CD4-positive, alpha-beta T cell treated with Interferon alpha-2 for 1 hour (primary cell): ENCODE results near the gene KCNS3.
"Not testable (repeated sequence)": the region's sequence is repeated elsewhere in the genome, so short reads cannot be mapped to it uniquely, and the experiment has no call there.

Source experiments
- DNase-seq, 2 donors: peaks; one replicate each; pipeline ENCODE4 v3.0.0-alpha.2; 2020 to 2022

Gene KCNS3

GRCh38 chr2:17950006-17950405, 71.5 kb downstream of the KCNS3 start:
- DNase-seq = no peak

- no peak for DNase-seq
Observed at GRCh38 chr2:17951563-17951962, 73.1 kb downstream of the KCNS3 start.

DNA sequence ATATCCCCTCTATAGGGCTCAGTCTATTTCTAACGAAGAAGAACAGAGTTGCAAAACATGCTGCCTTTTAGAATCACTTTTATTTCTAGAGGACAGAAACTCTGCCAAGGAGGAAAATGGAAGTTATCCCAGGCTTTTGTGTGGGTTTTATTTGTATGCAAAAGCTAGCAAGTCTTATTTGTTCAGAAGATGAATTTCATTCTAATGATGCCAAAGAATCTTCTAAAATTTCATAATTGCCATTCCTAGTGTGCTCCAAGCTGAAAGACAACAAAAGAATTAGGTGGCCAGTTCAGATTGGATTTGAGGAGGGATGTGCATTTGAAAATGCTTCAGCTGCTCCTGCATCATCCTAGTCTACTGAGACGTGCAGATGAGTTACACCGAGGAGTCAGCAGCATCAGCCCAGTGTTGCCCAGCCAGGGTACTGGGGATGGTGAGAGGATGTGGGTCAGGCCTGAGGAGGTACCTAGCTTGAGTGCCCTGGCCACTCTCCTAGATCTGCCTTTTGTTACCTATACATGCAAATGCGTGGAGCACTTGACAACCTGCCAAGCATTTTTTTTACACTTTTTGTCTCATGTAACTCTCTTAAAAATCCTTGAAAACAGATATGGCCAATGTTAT, 80.1 kb downstream of the KCNS3 start:
- no peak for DNase-seq

- no peak for DNase-seq
Observed at GRCh38 chr2:17959356-17959755, 80.9 kb downstream of the KCNS3 start.

GRCh38 chr2:17959833-17960232, 81.4 kb downstream of the KCNS3 start:
- no peak for DNase-seq

DNA sequence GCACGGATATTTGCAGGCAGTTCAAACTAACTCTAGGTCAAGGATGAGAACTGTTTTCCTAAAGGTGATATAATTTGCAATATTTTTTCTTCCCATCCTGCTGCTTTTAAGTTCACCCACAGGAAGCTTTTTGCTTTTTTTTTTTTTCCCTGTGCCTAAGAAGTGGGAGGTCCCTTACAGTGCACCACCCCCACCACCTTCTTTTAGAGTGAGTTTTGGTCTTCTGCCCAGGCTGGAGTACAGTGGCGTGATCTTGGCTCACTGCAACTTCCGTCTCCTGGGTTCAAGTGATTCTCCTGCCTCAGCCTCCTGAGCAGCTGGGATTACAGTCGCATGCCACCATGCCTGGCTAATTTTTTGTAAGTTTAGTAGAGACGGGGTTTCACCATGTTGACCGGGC, 82.5 kb downstream of the KCNS3 start:
- DNase-seq = no peak

DNA sequence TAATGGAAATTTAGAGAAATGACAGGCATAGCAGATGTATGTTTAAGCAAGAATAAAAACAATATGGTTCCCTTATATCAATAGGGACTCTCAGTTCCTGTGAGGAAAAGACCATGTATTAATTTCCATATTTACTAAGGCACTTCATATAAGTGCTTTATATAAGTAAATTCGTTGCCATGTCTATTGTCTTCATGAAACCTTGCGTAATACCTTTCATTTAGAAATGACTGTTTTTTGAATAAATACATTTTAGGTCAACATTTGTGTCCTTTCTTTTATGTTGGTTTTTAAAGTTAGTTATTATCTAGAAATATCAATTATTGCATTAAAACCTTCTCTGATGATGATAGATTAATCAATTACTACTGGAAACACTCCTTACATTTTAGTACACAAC, 83.3 kb downstream of the KCNS3 start:
- DNase-seq = no peak

- no peak for DNase-seq
Observed at GRCh38 chr2:17962876-17963275, 84.4 kb downstream of the KCNS3 start.

DNA sequence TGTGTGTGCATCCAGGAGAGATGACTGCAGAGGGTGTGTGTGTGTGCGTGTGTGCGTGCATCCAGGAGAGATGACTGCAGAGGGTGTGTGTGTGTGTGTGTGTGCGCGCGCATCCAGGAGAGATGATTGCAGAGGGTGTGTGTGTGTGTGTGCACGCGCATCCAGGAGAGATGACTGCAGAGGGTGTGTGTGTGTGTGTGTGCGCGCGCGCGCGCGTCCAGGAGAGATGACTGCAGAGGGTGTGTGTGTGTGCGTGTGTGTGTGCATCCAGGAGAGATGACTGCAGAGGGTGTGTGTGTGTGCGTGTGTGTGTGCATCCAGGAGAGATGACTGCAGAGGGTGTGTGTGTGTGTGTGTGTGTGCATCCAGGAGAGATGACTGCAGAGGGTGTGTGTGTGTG, 85.1 kb downstream of the KCNS3 start:
- not testable (repeated sequence) for DNase-seq

DNA sequence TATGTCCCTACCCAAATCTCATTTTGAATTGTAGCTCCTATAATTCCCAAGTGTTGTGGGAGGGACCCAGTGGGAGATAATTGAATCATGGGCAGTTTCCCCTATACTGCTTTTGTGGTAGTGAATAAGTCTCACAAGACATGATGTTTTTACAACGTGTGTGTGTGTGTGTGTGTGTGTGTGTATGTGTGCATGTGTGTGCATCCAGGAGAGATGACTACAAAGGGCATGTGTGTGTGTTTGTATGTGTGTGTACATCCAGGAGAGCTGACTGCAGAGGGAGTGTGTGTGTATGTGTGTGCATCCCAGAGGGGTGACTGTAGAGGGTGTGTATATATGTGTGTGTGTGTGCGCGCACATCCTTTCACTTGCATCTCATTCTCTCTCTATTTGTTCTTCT, 86.7 kb downstream of the KCNS3 start:
- DNase-seq = no peak

- no peak for DNase-seq
Observed at GRCh38 chr2:17966798-17967197, 88.3 kb downstream of the KCNS3 start.

GRCh38 chr2:17969661-17970060, 91.2 kb downstream of the KCNS3 start:
- no peak for DNase-seq

DNA sequence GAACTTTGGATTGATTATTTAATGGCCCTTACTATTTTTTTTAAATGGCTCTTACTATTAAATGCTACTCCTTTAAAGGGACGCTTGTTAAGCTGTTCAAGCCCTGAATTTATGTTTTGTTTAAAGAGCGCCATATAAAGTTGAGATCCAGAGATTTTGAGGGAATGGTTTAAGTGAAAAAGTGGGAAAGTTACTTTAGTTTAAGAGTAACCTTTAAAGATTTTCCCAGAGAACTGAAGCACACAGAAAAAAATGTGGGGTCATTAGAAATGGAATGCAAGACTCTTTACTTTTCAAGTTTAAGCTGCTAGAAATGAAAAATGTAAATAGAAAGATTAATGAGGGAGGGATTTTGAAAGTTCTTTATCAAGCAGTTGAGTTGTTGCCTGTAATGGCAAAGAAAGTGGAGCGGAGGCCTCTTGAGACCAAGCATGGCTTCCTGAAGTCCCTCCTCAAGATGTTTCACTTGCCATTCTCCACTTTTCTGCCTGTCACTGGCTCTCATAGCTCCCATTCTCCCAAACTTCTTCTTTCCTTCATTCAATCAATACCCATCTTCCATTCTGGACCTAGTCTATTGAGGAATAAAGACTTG, 93.2 kb downstream of the KCNS3 start:
- DNase-seq = no peak

DNA sequence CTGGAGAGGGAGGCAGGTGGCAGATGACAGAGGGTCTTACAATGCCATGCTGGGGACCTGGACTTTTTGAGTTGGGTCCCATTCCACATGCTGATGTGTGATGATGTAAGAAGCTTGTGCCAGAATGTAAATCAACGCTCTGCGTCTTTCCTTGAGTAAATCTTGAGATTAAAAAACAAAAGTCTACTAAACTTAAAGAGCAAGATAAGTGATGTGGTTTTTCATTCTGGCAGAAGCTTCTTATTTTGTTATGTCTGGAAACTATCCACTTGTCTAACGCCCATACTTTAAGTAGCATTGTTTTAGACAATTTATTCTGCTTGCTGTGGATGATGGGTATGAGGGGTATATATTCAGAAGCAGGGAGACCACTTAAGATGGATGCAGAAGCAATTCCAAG, 94.5 kb downstream of the KCNS3 start:
- DNase-seq = no peak

- no peak for DNase-seq
Observed at GRCh38 chr2:17975401-17975800, 96.9 kb downstream of the KCNS3 start.

DNA sequence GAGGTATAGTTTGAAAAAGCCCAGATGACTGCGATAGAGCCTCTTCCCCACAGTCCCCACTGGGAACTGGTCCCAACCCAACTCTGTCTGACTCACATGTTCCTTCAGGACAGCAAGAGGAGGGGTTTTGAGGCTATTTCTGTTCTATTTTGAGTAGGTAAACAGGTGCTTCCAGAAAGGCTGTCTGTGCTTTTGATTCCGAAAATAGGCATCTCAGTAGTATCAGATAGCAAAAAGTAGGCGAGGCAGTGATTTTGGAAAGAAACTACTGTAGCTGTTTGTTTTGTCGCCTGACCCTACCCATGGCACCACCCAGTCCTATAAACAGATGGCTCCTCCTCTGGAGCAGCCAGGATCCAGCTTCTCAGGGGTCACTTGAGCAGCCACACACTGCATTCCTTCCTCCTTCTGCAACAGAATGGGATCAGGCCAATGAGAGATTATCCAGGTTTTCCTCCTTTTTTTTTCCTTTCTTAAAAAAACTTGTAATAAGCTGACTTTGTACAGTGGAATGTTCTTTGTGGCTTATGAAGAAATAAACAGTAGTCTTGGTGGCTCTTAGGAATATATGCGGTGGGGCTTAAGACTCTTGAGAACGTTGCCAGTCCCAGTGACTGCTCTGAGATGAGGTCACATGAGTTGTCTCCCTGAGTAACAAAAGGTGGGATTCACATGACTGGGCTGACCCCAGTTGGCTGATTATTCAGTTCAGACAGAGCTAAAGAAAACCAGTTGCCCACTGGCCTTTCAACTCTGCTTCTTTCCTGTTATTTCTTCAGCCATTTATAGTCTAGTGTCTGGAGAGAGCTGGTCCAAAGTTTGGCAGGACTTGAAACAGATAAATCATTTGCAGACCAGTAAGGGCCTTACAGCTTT, 98.6 kb downstream of the KCNS3 start:
- DNase-seq = no peak

GRCh38 chr2:17979707-17980106, 101.2 kb downstream of the KCNS3 start:
- DNase-seq = no peak

DNA sequence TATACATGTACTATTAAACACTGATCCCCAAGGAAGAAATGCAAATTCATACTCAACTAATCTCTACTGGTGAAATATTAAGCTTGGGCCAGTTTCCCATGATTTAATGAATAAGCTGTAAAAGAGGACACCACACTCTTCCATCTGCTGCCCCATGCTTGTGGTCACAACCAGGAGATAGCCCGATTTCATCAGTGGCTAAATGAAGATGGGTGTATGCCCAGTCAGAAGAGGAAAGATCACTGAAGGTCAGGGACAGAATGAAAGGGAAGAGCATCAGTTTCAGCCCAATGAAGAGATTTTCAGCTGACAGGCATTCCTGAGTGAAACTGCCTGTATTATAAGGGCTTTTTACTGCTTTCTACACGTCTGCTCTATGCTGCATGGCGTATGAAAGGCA, 103.5 kb downstream of the KCNS3 start:
- DNase-seq = no peak
